ENCODE data around the gene SOBP.

DNA sequence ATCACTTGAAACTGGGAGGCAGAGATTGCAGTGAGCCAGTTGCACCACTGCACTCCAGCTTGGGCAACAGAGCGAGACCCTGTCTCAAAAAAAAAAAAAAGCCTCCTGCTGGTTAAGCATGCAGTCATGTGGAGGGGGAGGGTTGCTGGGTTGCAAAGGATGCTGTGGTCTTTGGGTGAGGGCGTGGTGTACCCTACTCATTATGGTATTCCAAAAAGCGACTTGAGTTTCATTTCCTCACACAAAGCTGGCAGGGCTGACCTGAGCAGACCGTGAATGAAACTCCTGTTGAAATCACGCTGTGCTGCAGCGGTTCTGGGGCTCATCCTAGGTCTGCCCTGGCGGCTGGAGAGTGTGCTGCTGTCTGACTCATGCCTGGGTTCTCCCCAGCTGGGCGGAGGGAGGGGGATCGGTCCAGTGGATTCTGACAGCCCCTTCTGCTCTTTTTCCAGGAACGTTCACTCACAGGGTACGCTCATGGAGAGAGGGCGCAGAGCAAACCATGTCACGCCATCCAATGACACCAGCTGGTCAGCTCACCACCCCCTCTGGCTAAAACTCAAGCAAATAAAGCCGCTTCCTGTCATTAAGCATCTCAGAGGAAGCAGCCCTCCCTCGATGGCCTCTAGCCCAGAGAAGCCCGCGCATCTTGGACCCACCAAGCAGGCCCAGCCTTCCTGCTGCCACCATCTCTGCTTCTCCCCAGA lies 168.0 kb downstream of the SOBP start:
- TF ChIP-seq, protein P1, sequence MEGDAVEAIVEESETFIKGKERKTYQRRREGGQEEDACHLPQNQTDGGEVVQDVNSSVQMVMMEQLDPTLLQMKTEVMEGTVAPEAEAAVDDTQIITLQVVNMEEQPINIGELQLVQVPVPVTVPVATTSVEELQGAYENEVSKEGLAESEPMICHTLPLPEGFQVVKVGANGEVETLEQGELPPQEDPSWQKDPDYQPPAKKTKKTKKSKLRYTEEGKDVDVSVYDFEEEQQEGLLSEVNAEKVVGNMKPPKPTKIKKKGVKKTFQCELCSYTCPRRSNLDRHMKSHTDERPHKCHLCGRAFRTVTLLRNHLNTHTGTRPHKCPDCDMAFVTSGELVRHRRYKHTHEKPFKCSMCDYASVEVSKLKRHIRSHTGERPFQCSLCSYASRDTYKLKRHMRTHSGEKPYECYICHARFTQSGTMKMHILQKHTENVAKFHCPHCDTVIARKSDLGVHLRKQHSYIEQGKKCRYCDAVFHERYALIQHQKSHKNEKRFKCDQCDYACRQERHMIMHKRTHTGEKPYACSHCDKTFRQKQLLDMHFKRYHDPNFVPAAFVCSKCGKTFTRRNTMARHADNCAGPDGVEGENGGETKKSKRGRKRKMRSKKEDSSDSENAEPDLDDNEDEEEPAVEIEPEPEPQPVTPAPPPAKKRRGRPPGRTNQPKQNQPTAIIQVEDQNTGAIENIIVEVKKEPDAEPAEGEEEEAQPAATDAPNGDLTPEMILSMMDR (IDR thresholded peaks at IDR 0.05 in 4 of 5, conservative IDR thresholded peaks at IDR 0.05 in 1 of 5): peak in 2 of 5 experiments; percentile 34 to 39
- no peak for TF ChIP-seq POLR2A (IDR thresholded peaks at IDR 0.05)

Data from gastrocnemius medialis (tissue), 4 donors.